ENCODE data around the gene ZNF296.

The ZNF296 gene

GRCh38 chr19:45102481-45102880 is 26.2 kb upstream of the ZNF296 start:
- no peak for DNase-seq

GRCh38 chr19:45101806-45102205 is 25.5 kb upstream of the ZNF296 start:
- no peak for DNase-seq

- DNase-seq = no peak
These were observed 24.6 kb upstream of the ZNF296 start for GRCh38 chr19:45100846-45101252.

DNA sequence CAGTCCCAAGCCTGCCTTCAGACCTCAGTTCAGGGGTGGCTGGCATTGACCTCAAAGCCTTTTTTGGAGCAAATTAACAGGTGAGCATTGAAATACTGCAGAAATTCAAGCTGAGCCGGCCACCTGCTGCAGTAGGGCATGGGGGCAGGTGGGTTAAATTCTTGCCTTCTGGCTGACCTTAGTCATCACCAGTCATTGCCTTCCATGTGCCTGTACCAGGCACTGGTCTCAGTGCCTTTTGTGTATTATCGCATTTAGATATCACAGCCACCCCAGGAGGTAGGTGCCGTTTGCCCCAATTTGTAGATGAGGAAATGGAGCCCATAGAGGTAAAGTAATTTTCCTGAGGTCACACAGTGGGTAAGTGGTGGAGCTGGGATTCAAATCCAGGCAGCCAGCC is 23.9 kb upstream of the ZNF296 start:
- DNase-seq = no peak

DNA sequence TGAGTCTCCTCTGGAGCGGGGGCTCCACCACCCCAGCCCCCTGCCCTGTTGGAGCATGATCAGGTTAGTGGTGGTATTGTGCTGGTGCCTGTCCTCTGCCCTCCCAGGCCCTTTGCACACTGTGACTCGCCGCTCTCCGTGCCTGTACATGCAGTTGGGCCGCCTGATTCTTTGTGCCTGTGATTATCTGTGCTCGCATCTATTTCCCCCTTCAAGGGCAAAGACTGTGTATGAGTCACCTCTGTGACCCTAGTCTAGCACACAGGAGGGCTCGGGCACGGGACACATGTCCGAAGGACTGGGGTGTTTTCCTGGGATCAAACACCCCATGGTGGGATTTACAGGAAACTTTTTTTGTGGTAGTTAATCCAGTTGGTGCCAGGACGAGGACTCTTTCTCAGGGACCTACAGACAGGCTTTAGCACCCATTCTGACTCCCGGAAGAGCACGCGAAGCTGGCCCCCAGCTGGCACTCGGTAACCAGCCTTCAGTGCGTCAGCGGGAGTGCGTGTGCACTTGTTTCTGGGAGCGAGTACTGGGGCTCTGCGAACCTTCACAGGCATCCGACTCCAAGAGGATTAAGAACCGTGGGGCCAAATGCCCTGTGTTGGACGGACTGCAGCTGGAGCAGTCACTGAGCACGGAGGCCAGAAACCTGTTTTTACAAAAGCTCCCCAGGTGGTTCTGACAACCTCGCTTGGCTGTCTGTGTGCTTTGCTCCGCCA is 23.4 kb upstream of the ZNF296 start:
- DNase-seq = no peak

GRCh38 chr19:45098521-45099466 is 22.5 kb upstream of the ZNF296 start:
- DNase-seq = no peak

- DNase-seq = no peak
These were observed 21.7 kb upstream of the ZNF296 start for GRCh38 chr19:45097776-45098520.

DNA sequence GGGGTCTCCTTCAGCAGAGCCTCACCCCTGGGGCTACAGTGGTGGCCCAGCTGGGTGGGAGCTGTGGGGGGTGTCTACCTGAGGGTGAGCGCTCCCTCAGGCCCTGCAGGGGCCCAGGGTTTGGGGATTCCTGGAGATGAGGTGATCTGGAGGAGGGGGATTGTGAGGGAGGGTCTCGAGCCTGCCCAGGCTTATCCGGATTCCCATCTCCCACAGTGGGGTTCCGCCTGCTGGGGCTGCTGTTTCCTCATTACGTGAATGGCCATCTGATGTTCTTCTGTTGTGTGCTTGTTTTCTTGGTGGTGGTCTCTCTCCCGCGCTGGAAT is 21.1 kb upstream of the ZNF296 start:
- DNase-seq = no peak

GRCh38 chr19:45096700-45097099 is 20.4 kb upstream of the ZNF296 start:
- no peak for DNase-seq

- DNase-seq = no peak
These were observed 19.5 kb upstream of the ZNF296 start for GRCh38 chr19:45095496-45096413.

DNA sequence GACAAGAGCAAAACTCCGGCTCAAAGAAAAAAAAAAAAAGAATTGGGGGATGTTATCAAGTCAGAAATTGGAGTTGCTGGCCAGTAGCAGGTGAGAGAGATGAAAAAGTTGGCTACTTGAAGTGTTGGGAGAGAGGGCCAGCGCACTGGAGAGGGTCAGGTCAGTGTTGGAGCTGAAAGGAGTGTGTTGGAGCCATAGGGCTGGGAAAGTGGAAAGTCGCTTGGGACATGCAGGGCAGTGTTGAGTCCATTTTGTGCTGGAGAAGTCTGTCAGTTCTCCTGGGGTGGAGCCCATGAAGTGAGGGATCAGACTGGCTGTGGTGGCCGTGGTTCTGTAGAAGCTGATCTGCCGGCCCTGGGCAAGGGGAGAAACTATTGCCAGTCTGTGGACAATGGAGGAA is 18.4 kb upstream of the ZNF296 start:
- DNase-seq = no peak

DNA sequence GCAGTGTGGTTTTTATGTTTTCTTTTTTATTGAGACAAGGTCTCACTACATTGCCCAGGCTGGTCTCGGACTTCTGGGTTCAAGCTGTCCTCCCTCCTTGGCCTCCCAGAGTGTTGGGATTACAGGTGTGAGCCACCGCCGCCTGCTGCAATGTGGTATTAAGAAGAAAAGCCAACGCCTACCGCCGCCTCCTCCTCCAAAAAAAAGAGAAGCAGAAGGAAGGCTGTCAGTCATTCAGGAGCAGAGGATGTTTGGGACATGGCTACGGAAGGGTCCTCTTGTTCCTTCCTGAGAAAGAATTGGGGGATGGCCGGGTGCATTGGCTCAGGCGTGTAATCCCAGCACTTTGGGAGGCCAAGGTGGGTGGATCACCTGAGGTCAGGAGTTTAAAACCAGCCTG is 17.9 kb upstream of the ZNF296 start:
- no peak for DNase-seq

DNA sequence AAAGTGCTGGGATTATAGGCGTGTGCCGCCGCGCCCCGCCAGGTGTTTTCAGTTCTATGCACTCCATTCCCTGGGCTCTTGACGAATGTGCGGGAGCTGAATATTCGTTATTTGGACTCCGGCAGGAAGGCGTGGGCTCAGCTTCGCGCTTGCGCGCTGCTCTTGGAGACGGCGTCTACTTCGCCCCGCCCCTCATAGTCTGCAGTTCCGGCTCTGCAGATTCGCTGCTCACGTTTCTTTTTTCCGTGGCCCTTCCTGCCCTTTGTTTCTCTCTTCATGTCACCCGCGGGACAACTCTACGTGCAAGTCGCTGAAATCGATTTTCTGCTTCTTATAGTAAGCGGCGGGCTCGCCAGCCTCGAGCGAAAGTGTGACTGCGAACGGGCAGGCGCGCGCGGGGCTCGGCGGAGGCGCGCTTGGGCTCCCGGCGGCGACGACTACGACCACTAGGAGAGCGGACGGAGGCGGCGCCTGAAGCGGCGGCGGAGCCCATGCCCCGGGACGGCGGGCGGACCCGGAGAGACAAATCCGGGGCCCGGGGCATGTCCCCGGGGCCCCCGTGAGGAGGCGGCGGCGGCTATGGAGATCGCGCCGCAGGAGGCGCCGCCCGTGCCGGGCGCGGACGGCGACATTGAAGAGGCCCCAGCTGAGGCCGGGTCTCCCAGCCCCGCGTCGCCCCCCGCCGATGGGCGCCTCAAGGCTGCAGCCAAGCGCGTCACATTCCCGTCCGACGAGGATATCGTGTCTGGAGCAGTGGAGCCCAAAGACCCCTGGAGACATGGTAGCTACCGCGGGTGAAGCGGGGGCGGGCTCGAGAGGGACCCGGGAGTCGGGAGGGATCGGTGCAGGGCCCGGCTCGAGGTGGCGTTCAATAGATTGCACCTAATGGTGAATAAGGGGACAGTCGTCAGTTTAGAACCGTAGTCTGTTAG is 16.7 kb upstream of the ZNF296 start, which contains the start of gene PPP1R37:
Gene PPP1R37, plus strand, starts transcription at position 433 of the 932 bp plus-strand sequence. Its CDS starts 147 bp downstream, at position 580.
- DNase-seq = peak; percentile 86

DNA sequence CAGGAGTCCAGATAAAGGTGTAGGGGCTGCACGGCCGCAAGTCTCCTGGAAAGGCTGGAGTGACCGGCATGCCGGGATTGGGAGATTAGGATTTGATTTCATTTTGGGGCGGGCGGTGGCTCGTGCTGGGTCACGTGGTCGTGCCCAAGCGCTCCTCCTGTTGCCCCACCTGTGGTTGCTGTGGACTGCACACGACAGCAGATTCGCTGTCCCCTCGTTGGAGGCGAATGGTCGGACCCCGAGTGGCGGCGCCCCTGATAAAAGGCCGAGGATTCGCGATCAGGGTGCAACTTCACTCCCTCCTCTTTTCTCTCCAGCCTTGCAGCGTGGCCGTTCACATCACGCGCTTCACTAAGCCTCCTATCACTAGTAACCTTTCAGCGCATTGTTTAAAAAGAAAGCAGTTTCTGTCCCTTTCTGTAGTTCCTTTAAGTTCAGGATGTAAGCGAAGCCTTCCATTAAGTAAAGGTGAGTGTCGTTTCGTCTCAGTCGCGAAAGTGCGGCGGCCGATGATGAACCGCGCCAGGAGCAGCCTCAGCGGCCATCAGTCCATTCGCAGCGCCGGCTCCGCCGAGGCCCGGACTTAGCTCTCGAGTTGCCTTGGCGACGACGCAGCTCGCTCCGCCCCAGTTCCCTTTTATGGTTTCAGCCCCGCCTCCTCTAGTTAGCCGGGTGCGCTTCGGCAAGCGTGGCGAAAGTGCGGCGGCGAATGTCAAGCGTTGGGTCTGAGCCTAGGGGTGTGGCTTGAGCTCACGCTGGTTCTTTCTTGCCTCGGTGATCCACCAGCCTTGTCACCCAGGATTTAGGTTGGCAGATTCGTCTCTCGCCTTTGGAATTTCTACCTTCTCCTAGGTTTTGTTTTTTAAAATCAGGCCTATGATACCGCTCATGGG is 15.0 kb upstream of the ZNF296 start:
- DNase-seq = peak; percentile 84

DNA sequence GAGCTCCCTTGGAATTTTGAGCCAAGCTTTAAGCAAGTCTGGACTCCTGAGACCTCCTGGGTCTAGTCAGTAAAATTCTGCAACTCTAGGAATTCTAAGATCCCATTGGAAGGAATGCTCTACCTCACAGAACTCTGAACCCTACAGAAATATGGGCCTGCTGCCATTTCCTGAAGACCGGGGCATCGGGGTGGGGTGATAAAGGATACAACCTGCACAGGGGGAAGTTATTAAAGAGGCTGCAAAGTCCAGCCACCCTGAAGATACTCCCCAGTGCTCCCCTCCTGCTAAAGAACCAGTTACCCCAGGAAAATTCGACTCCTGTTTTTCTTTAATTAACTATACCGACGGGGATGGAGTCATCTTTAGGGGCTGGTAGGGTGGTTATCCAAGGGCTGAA is 14.3 kb upstream of the ZNF296 start:
- no peak for DNase-seq

DNA sequence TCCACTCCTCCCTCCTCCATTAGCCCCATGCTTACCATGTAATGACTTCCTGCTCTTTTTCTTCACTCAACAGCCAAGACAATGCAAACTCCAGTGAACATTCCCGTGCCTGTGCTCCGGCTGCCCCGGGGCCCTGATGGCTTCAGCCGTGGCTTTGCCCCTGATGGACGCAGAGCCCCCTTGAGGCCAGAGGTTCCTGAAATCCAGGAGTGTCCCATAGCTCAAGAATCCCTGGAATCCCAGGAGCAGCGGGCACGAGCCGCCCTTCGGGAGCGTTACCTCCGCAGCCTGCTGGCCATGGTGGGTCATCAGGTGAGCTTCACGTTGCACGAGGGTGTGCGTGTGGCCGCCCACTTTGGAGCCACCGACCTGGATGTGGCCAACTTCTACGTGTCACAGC is 13.8 kb upstream of the ZNF296 start:
- DNase-seq = no peak

GRCh38 chr19:45087531-45087930 is 11.3 kb upstream of the ZNF296 start:
- no peak for DNase-seq

DNA sequence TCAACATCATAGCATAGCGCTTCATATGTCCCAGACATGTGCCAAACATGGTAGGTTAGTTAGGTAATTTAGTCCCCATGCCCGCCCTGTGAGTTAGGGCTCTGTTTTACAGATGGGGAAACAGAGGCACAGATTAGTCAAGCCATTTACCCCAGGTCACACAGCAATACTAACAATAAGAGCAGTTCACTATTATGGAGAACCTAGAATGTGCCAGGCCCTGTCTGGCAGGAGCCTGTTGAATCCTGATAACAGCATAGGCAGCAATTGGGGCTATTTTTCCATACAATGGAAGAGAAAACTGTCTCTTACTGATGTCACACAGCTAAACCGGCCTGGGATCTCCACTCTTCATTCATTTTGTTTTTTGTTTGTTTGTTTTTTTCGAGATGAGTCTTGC is 10.2 kb upstream of the ZNF296 start:
- DNase-seq = no peak

DNA sequence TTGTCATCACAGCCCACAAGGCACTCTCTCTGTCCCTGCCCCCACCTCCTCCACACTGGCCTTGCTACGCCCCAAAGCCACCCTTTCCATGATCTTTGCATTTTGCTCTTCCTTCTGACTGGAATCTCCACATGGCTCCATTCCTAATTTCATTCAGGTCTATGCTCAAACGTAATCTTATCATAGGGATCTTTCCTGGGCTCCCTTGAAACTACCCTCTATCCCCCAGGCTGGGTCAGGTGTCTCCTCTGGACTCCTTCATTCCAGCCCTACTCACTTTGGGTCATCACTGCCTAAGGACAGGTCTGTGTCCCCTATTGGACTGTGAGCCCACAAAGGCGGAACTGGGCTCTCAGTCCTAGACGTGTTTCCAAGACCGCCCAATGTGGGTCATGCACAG is 5.9 kb upstream of the ZNF296 start:
- no peak for DNase-seq

- DNase-seq = no peak
These were observed 3.7 kb upstream of the ZNF296 start for GRCh38 chr19:45079911-45080370.
